IPS DF 4.7 (cell line): ENCODE results near the gene ACTR8.
"Not testable (repeated sequence)": the region's sequence is repeated elsewhere in the genome, so short reads cannot be mapped to it uniquely, and the experiment has no call there.

Experiments used
- DNase-seq: peaks from one replicate; pipeline ENCODE4 v3.0.0-alpha.2; 2013; ENCODE audit warnings: low spot score; ENCODE audit errors: extremely low read depth

The ACTR8 gene, protein sequence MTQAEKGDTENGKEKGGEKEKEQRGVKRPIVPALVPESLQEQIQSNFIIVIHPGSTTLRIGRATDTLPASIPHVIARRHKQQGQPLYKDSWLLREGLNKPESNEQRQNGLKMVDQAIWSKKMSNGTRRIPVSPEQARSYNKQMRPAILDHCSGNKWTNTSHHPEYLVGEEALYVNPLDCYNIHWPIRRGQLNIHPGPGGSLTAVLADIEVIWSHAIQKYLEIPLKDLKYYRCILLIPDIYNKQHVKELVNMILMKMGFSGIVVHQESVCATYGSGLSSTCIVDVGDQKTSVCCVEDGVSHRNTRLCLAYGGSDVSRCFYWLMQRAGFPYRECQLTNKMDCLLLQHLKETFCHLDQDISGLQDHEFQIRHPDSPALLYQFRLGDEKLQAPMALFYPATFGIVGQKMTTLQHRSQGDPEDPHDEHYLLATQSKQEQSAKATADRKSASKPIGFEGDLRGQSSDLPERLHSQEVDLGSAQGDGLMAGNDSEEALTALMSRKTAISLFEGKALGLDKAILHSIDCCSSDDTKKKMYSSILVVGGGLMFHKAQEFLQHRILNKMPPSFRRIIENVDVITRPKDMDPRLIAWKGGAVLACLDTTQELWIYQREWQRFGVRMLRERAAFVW

DNA sequence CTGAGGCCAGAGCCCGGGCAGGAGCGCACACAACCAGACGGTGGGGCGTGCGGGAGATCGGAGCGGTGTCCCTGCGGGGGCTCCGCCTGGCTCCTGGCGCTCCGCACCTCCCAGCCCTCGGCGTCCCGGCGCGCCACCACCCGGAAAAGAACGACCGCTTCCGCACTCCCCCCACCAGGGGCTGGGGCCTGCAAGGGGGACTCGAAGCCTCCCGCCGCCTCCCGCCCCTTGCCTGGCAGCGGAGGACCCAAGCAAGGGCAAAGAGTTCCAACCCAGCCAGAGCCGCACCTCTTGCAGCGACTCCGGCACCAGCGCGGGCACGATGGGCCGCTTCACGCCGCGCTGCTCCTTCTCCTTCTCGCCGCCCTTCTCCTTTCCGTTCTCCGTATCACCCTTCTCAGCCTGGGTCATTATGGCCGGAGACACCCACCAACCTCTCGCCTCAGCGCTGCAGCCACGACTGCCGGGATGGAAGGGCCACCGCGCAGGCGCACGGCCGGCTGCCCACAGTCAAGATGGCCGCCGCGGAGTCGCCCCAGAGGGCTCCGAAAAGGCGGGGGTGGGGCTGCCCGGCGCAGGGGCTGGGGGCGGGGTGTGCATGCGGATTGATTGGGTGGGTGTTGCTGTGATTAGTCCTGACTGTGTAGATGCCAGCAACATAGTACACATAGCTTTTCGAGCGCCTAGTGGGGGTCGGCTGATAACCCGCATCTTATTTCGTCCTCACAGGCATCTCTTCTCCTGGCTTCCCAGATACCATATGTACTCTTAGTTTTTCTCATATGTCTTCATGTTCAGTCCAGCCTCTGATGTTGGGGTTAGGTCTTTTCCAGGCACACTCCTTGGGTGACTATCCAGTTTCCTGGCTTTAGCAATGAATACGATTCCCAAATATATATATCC is at the start of gene ACTR8:
ACTR8 (minus strand) TSS at position 462 of the 903 bp plus-strand sequence; CDS start at position 411, 51 bp downstream.
- no peak for DNase-seq

DNA sequence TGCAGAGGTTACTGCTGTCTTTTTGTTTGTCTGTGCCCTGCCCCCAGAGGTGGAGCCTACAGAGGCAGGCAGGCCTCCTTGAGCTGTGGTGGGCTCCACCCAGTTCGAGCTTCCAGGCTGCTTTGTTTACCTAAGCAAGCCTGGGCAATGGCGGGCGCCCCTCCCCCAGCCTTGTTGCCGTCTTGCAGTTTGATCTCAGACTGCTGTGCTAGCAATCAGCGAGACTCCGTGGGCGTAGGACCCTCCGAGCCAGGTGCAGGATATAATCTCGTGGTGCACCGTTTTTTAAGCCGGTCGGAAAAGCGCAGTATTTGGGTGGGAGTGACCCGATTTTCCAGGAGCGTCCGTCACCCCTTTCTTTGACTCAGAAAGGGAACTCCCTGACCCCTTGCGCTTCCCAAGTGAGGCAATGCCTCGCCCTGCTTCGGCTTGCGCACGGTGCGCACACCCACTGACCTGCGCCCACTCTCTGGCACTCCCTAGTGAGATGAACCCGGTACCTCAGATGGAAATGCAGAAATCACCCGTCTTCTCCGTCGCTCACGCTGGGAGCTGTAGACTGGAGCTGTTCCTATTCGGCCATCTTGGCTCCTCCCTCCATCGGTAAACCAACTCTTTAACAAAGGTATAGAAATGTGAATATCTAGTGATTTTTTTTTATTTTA is 45.4 kb upstream of the ACTR8 start:
- not testable (repeated sequence) for DNase-seq

DNA sequence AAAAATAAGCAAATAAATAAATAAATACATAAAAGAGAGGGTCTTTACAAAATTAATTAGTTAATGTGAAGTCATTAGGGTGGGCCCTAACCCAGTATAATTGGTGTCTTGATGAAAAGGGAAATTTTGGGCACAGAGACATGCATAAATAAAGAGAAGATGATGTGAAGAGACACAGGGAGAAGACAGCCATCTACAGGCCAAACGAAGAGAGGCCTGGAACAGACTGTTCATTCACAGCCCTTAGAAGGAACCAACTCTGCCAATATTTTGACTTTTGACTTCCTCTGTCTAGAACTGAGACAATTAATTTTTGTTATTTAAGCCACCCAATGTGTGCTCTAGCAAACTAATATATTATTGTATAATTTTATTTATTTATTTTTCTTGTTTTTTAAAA is 39.3 kb upstream of the ACTR8 start:
- DNase-seq, result no peak

DNA sequence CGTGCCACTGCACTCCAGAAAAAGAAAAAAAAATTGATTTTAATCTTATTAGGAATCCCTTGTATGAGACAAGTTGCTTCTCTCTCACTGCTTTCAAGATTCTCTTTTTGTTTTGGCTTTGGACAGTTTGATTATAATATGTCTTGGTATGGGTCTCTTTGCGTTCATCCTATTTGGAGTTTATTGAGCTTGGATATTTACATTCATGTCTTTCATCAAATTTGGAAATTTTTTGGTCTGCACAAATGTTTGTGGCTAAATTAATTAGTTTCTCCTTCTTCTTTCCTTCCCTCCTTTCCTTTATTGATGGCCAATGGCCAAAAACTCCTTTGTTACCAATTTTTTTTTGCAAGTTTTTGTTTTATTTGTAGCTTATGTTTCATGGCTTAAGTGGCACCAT is 37.8 kb upstream of the ACTR8 start:
- no peak for DNase-seq

DNA sequence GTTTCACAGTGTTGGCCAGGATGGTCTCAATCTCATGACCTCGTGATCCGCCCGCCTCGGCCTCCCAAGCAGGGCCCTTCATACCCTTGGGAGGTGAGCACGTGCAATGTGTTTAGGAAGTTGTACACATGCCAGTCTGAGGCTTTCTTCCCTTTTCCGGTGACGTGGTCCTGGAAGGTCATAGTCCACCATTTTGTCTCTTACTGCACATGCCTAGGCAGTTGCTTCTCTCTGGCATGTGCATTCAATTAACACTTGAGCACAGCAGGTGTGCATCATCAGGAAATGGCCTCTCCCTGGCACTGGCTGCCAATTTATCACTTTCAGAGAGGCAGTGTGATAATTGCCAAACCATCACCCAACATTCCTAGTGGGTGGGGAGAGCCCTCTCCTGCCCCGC is 31.4 kb upstream of the ACTR8 start:
- DNase-seq, result no peak

- DNase-seq, result no peak
Observed at GRCh38 chr3:53902711-53903110, 20.8 kb upstream of the ACTR8 start.

DNA sequence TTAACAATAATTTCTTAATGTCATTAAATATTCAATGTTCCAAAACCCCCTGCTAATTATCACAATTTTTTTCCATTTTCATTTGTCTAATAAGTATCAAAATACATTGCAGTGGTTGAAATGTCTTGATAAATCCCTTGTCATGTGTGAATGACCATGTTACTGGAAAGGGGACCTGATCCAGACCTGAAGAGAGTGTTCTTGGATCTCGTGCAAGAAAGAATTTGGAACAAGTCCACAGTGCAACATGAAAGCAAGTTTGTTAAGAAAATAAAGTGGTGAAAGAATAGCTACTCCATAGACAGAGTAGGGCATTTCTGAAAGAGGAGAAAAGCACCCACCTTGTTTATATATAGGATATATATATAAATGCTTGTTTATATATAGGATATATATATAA is 20.1 kb upstream of the ACTR8 start:
- no peak for DNase-seq

GRCh38 chr3:53900666-53901331 is 18.8 kb upstream of the ACTR8 start:
- no peak for DNase-seq

- no peak for DNase-seq
Observed at GRCh38 chr3:53899750-53900149, 17.8 kb upstream of the ACTR8 start.

DNA sequence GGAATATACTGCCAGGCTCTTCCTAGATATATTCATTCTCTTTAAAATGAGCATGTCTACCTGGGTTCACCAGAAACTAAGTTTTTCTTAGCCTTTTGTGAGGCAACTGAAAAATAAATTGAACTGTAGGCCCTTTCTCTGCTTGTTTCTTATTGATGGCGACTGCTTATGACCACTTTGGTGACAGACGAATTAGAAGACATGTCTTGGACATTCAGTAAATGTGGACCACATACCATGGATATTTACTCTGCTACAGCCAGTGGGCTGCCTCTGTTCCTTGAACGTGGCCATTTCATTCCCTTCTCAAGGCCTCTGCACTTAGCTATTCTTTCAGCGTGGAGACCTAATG is 10.3 kb upstream of the ACTR8 start:
- DNase-seq, result no peak

DNA sequence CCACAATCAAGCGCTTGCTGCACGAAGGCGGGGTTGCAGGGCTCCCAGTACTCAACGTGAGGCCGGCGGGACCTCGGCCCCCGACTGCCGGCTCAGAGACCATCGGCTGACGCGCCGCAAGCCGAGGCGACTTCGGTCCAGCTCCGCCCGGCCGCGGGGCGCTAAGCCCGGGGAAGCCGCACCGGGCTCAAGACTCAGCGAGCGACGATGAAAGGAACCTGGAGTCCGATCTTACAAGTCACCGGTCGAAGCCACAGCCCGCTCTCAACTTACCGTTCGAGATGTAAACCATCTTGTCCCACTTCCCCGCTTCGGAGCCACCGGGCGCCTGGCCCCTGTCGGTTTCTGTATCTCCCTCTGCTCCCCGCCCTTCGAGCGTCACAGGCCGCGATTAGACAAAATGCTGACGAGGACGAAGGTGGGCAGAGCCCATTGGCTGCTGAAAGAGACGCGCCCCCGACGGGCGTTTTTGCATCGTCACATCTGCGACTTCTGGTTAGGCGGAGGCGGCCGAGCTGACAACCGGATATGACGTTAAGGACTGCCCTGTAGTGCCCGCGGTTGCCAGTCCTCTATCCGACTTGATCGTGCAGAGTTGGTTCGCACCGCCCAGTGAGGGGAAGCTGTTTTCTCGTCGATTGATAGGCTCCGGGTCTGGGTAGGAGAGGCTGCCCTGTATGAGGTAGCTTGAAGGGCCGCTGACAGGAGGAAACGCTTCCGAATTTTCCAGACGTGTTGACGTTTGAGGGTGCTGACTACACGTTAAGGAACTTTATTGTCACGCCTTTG is 9.7 kb upstream of the ACTR8 start, which contains the start of gene SELENOK:
SELENOK (minus strand) TSS at position 363 of the 789 bp plus-strand sequence.
- DNase-seq, result peak; percentile 97

- DNase-seq, result no peak
Observed at GRCh38 chr3:53890726-53891475, 8.9 kb upstream of the ACTR8 start.

DNA sequence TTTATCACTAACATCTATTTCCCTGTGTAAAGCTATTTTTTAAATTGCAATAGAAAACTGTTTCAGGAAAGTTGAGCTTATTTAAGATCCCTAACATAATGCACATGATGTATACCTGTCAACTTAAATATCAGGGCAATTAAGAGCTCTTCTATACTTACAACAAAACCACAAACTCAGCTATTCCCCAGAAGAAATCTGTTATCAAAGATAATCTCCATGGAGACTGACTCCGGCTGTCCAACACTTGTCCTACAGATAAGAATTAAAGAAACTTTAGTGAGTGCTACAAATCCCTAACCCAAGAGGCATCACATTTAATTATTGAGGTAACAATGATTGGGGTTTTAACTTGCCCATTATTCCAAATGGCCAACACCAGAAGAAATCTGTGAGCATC is 6.3 kb upstream of the ACTR8 start:
- no peak for DNase-seq

DNA sequence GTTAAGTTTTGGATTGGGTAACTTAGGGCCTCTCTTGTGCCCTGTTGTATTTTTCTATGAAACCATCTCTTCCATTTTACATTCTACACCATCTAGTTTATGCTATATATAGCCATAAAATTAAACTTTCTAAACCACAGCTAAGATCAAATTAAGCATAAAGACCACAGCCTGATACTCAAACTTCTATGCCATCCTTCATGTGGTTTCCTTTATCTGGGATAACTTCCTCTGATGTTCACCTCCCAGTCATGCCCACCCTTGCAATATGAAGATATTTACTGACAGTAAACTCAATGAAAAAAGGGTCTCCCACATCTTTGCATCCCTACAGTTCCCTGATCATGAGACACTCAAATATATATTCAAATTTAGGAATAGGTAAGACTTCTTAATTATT is 5.5 kb upstream of the ACTR8 start:
- DNase-seq, result no peak

GRCh38 chr3:53885239-53885638 is 3.3 kb upstream of the ACTR8 start:
- no peak for DNase-seq

GRCh38 chr3:53884623-53885022 is 2.7 kb upstream of the ACTR8 start:
- DNase-seq, result no peak

DNA sequence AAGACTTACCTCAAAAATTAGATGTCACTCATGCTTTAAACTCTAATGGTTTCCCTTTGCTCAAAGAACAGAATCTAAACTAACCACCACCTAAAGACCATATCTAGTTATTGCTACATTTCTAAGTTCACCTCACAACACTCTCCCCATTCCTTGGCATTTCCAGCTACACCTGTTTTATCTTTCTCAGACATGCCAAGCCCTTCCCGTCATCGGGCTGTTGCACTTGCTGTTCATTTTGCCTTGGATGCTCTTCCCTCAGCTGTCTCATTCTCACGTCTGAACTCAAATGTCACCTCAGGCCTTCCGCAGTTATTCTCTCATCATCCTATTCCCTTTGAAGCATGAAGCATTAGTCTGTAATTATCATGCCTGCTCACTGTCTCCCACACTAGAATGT is 1.1 kb upstream of the ACTR8 start:
- DNase-seq, result no peak

- no peak for DNase-seq
Observed at GRCh38 chr3:53880396-53881345, 1.3 kb downstream of the ACTR8 start.
